OCI-LY7 (cell line): ENCODE measurements around the gene MYO9A. TPM values are rescaled to one million over a fixed set of nuclear protein-coding genes. Genes with fewer than 3 reads are reported as not detected.

Experiments
- BruUV-seq: library from RNA; stranded (reverse); fragments of 400-500 nt; replicated peaks from 2 replicates; lab custom pipeline; 2021; lab: Mats Ljungman, UMichigan
- CTCF ChIA-PET: fragments of 300-600 bp; sonication (Branson Sonifier 250); formaldehyde crosslinking; loops from one replicate; lab custom pipeline; 2022; ENCODE audit warnings: antibody characterized with exemption; ENCODE audit not compliant: unreplicated experiment; lab: Charles Lee
- POLR2A ChIA-PET: fragments of 300-600 bp; sonication (Branson Sonifier 250); formaldehyde crosslinking; loops from one replicate; lab custom pipeline; 2022; ENCODE audit warnings: antibody characterized with exemption; lab: Charles Lee
- DNase-seq: peaks from one replicate; pipeline ENCODE4 v3.0.0-alpha.2; 2015; ENCODE audit warnings: low spot score
- H2AFZ ChIP-seq: fragments of 200-600 bp; sonication (generic), shearing (Covaris generic); 2 replicates; pipeline ENCODE4 v1.6.1; 2014; ENCODE audit warnings: mild to moderate bottlenecking, antibody characterized with exemption, low read length, moderate library complexity
- H3K27ac ChIP-seq: fragments of 200-600 bp; sonication (generic); 2 replicates; pipeline ENCODE4 v1.5.1; 2014; ENCODE audit warnings: mixed run types, low read depth, mild to moderate bottlenecking, moderate library complexity, low read length, inconsistent platforms; ENCODE audit not compliant: poor library complexity, severe bottlenecking
- H3K36me3 ChIP-seq: fragments of 200-600 bp; sonication (generic); 2 replicates; pipeline ENCODE4 v1.6.1; 2014; ENCODE audit warnings: mild to moderate bottlenecking, antibody characterized with exemption, low read length, moderate library complexity, mixed read lengths; ENCODE audit not compliant: insufficient read depth
- H3K4me1 ChIP-seq: fragments of 200-600 bp; sonication (generic); 2 replicates; pipeline ENCODE4 v1.5.1; 2014; ENCODE audit warnings: mild to moderate bottlenecking, low read length; ENCODE audit not compliant: insufficient read depth, poor library complexity, severe bottlenecking
- H3K4me2 ChIP-seq: fragments of 200-600 bp; sonication (generic); 2 replicates; pipeline ENCODE4 v1.6.1; 2014; ENCODE audit warnings: mild to moderate bottlenecking, low read length
- H3K4me3 ChIP-seq: fragments of 200-600 bp; sonication (generic); 2 replicates; pipeline ENCODE4 v1.5.1; 2014; ENCODE audit warnings: mild to moderate bottlenecking, low read depth, low read length; ENCODE audit not compliant: poor library complexity, severe bottlenecking
- H3K79me2 ChIP-seq: fragments of 200-600 bp; sonication (generic); 2 replicates; pipeline ENCODE4 v1.6.1; 2016; ENCODE audit warnings: low read depth, mild to moderate bottlenecking, low read length, moderate library complexity, mixed read lengths; ENCODE audit not compliant: insufficient read depth
- H3K9me2 ChIP-seq: fragments of 200-600 bp; sonication (generic); 2 replicates; pipeline ENCODE4 v1.6.1; 2016; ENCODE audit warnings: mild to moderate bottlenecking, low read length, mixed read lengths; ENCODE audit not compliant: insufficient read depth
- H3K9me3 ChIP-seq: fragments of 200-600 bp; sonication (generic); 2 replicates; pipeline ENCODE4 v1.6.1; 2014; ENCODE audit warnings: mild to moderate bottlenecking, mixed run types, low read length, mixed read lengths
- H4K20me1 ChIP-seq: fragments of 200-600 bp; sonication (generic); 2 replicates; pipeline ENCODE4 v1.6.1; 2014; ENCODE audit warnings: mild to moderate bottlenecking, antibody characterized with exemption, low read length, moderate library complexity, mixed read lengths; ENCODE audit not compliant: insufficient read depth
- CTCF ChIP-seq: fragments of 200-600 bp; sonication (generic); conservative IDR thresholded peaks from 2 replicates; pipeline ENCODE4 v1.5.1; 2014; ENCODE audit warnings: mild to moderate bottlenecking, antibody characterized with exemption, low read length, moderate library complexity, mixed read lengths
- EZH2phosphoT487 ChIP-seq: fragments of 200-600 bp; sonication (generic); IDR thresholded peaks from 2 replicates; pipeline ENCODE4 v1.6.1; 2018; ENCODE audit warnings: low read depth, borderline replicate concordance, mild to moderate bottlenecking, mixed run types, antibody characterized with exemption, low read length, moderate library complexity, mixed read lengths
- intact Hi-C: fragments of 100-400 bp; cut with micrococcal nuclease; formaldehyde crosslinking; loops from one replicate; pipeline ENCODE4 v1.10.0; 2022; ENCODE audit not compliant: unreplicated experiment
- total RNA-seq, 2 experiments: library from RNA; depleted of rRNA in 1 of 2; stranded (reverse); fragments of >200 nt in 1 of 2; shearing (Covaris generic) in 1 of 2; gene quantifications; 2 replicates each; pipeline ENCODE4 v1.2.3, GENCODE V29; 2014 to 2022

The MYO9A gene
- total RNA-seq, 2 experiments from 2014 or later: 26.4 to 125 TPM

GRCh38 chr15:71791975-71792374 lies 326.0 kb downstream of the MYO9A start:
- CTCF ChIA-PET: interaction anchor here (0.6 kb wide), 1 partner anchor 362 kb away, joined by 3 read pairs; no protein-coding TSS in a partner anchor
- H4K20me1 ChIP-seq: no peaks in the 10 kb centered on the region
- H3K27ac ChIP-seq: no peak overlapping the region
- intact Hi-C loops: no loop called here
- POLR2A ChIA-PET: no interaction called here
- no peaks in the 10 kb centered on the region for H3K9me2 ChIP-seq
- H3K4me1 ChIP-seq: no peaks in the 10 kb centered on the region
- no TSS peak for BruUV-seq
- H2AFZ ChIP-seq: no peak overlapping the region
- H3K9me3 ChIP-seq: no peaks in the 10 kb centered on the region
- no peak for TF ChIP-seq CTCF
- TF ChIP-seq EZH2phosphoT487: no peak
- no peaks in the 10 kb centered on the region for H3K79me2 ChIP-seq
- DNase-seq: no peak
- H3K4me3 ChIP-seq: no peak overlapping the region
- H3K36me3 ChIP-seq: no peaks in the 10 kb centered on the region
- H3K4me2 ChIP-seq: no peak overlapping the region

GRCh38 chr15:71790081-71790480 lies 327.9 kb downstream of the MYO9A start:
- Histone ChIP-seq H3K4me2 (no peak overlapping the region), H2AFZ (no peak overlapping the region), H3K9me2 (no peaks in the 10 kb centered on the region), H3K4me3 (no peak overlapping the region), H4K20me1 (no peaks in the 10 kb centered on the region), H3K4me1 (no peaks in the 10 kb centered on the region), H3K9me3 (no peaks in the 10 kb centered on the region), H3K79me2 (no peaks in the 10 kb centered on the region), H3K27ac (no peak overlapping the region), H3K36me3 (no peaks in the 10 kb centered on the region)
- DNase-seq: no peak
- POLR2A ChIA-PET: no interaction called here
- TF ChIP-seq CTCF (no peak), EZH2phosphoT487 (no peak)
- intact Hi-C loops: no loop called here
- BruUV-seq: no TSS peak
- CTCF ChIA-PET: no interaction called here

GRCh38 chr15:71789616-71790015 lies 328.3 kb downstream of the MYO9A start:
- Histone ChIP-seq H4K20me1 (no peaks in the 10 kb centered on the region), H3K4me1 (no peaks in the 10 kb centered on the region), H3K9me3 (no peaks in the 10 kb centered on the region), H3K27ac (no peak overlapping the region), H3K79me2 (no peaks in the 10 kb centered on the region), H3K36me3 (no peaks in the 10 kb centered on the region), H3K4me3 (no peak overlapping the region), H3K4me2 (no peak overlapping the region), H2AFZ (no peak overlapping the region), H3K9me2 (no peaks in the 10 kb centered on the region)
- DNase-seq: no peak
- BruUV-seq: no TSS peak
- ChIA-PET CTCF (no interaction called here), POLR2A (no interaction called here)
- intact Hi-C loops: no loop called here
- TF ChIP-seq CTCF (no peak), EZH2phosphoT487 (no peak)
